NCI-H1436 treated with DMSO at 0.1 percent for 48 hours (cell line): Measurements from ENCODE around the gene MTA3.
"Not testable (repeated sequence)": the region's sequence is repeated elsewhere in the genome, so short reads cannot be mapped to it uniquely, and the experiment has no call there.

ENCODE experiments used
- DNase-seq: peaks from one replicate; lab custom pipeline; 2025; lab: John Stamatoyannopoulos, UW

The MTA3 gene

DNA sequence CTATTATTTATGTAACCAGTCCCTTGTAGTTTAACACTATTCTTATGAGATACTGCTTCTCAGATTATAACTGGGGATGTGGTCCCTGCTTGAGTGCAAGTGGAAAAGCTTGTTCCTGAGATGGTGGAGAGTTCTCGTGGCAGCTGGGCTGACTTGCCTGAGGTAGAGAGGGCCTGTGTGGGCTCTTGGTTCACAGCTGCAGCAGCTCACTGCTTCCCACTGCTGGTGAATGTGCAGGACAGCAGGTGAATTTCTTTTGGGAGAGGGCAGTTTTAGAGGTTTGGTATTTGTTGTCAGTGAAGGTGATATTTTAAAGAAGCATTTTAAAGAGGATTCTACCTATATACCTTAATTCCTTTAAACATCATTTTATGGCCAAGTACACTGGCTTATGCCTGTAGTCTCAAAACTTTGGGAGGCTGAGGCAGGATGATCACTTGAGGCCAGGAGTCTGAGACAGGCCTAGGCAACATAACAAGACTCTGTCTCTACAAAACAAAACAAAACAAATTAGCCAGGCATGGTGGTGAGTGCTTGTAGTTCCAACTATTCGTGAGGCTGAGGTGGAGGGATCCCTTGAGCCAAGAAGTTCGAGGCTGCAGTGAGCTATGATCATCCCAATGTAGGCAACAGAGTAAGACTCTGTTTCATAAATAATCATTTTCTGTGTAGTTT, 94.8 kb downstream of the MTA3 start:
- no peak for DNase-seq

DNA sequence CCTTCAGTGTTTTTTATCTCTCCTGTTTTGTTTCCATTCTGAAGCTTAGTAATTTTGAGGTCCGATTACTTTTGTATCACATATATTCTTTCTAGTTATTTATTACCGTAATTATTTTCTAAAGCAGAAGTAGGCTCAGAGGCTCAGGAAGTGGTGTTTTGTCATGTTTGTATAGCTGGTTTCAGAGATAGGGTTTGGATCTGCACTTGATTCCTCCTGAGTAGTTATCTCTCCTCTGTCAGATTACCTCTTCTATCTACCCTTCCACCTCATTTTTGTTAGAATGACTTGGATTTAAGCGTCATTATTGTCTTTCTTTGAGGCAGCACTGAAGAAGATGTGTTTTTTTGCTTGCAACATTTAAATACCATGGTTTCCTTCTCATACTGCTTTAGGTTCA, 95.4 kb downstream of the MTA3 start:
- no peak for DNase-seq

GRCh38 chr2:42673989-42674579, 105.7 kb downstream of the MTA3 start:
- no peak for DNase-seq

DNA sequence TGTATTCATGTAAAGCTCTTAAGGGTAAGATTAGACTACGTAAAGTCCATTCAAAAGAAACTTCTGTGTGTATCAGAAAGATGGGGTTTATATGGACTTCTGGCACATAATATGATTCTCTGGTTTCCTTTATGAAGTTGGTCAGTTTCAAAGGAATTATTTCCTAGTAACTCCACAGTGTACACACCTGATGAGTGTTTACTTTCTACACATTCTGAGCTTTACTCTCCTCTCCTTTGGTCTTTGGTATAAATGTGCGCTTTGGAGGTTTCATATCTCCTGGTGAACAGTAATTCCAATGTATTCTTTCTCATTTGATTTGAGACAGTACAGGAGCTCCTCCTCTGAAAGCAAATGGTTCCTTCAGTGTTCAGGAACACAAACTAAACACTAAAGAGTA, 107.4 kb downstream of the MTA3 start:
- DNase-seq: no peak

DNA sequence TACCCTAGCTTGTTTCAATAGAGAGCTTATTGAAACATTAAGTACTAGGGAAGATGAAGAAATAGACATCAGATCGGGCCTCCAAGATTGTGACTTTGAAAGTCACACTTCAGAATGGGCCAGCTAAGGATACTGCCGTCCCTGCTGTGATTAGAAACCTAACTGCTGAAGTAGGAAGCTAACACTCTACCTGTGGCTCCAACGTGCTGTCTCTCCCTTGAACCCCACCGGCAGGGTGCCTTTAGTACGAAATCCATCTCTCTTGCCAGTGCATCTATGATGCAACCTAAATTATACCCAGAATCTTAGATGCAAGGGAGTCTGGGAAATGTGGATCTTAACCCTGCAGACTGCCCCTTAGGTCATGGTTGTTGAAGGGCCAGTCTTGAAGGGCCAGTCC, 116.9 kb downstream of the MTA3 start:
- no peak for DNase-seq

DNA sequence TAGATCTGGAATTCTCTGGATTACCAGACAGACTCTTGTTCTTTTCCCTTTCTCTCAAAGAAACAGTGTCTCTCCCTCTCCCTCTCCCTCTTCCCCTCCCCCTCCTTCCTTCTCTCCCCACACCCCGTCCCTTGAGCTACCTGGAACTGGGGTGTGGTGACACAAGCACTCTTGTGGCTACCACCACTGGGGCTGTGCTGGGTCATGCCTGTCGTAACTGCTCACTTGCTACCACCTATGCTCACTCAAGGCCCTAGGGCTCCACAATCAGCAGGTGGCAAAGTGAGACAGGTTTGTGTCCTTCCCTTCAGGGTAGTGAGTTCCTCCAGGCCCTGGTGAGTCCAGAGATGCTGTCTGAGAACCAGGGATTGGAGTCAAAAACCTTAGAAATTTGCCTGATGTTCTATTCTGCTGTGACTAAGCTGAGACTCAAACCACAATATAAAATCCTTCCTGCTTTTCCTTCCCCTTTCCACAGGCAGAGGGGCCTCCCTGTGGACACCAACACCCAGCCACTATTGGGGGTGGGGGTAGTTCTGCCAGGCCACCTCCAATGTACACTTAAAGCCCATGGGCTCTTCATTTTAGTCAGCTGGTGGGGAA, 124.7 kb downstream of the MTA3 start:
- DNase-seq: no peak

- DNase-seq: no peak
Measured at GRCh38 chr2:42693688-42694479, 125.5 kb downstream of the MTA3 start.

GRCh38 chr2:42696987-42697386, 128.6 kb downstream of the MTA3 start:
- no peak for DNase-seq

GRCh38 chr2:42698940-42699339, 130.5 kb downstream of the MTA3 start:
- no peak for DNase-seq

- no peak for DNase-seq
Measured at GRCh38 chr2:42706836-42707235, 138.4 kb downstream of the MTA3 start.

GRCh38 chr2:42708179-42708578, 139.7 kb downstream of the MTA3 start:
- DNase-seq: no peak

DNA sequence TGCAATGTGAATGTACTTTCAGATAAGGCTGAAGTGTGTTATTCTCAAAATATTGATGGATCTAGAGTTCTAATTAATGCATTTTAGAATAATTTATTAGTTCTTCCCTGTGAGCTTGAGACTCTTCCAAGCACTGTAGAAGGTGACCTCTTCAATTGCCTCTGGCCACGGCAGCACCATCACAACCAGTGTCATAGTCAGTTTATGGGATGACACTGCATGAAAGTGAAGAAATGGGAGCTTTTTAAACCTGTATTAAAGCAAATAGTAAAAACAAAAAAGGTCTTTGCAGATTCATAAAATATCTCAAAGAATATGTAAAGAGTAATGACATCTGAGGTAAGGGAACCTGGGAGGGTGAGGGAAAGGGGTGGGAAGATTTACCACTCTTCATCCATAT, 143.5 kb downstream of the MTA3 start:
- DNase-seq: no peak

GRCh38 chr2:42712934-42713333, 144.5 kb downstream of the MTA3 start:
- no peak for DNase-seq

DNA sequence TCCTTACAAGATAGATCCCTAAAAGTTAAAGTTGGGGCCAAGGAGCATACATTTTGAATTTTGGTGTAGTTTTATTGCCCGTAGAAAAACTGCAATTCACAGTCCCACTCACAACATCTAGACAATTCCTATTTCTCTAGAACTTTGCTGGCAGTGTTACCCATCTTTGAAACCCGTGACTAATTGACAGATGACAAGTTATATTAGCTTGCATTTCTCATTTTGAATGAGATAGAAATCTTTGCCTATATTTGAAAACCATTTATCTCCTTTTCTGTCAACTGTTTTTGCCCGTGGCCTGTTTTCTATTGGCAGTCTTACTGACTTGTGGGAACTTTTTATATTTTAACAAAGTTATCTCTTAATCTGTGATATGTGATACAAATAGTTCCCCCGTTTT, 145.5 kb downstream of the MTA3 start:
- DNase-seq: no peak

- DNase-seq: no peak
Measured at GRCh38 chr2:42714686-42715085, 146.3 kb downstream of the MTA3 start.

- no peak for DNase-seq
Measured at GRCh38 chr2:42721898-42722297, 153.5 kb downstream of the MTA3 start.

- no peak for DNase-seq
Measured at GRCh38 chr2:42722320-42723190, 154.1 kb downstream of the MTA3 start.

DNA sequence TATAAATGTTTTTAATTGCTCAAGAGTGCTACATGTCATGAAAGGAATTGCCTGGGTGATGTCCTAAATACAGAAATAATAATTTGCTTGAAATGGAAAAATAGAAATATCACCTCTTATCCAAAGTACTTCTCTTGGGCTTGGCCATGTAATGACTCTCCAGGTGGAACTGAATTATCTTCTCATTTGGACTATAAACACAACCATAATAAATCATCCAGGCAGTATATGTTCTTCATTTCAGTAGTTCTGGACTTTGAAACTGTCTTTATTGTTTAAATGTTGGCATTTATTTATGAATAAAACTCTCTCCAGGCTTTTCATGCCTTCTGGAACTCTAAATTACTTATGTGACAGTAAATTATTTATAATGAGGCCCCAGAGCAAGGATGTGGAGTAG, 155.0 kb downstream of the MTA3 start:
- DNase-seq: no peak

DNA sequence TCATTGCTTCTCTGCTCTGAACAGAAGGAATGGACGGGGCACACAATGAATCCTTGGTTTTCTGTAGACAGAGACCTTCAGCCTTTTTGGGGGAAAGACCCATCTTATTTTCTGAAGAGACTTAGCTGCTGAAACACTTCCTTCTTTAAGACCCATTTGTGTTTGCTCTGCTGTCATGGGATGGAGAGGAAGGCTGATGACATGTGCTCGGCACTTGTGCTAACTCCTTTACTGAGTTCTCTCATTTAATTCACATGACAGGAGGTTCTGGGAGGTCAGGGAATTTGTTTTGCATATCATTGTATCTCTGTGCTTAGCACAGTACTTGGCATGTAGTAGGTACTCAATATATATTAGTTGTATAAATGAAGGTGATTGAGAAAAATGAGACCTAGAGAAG, 156.5 kb downstream of the MTA3 start:
- DNase-seq: no peak

DNA sequence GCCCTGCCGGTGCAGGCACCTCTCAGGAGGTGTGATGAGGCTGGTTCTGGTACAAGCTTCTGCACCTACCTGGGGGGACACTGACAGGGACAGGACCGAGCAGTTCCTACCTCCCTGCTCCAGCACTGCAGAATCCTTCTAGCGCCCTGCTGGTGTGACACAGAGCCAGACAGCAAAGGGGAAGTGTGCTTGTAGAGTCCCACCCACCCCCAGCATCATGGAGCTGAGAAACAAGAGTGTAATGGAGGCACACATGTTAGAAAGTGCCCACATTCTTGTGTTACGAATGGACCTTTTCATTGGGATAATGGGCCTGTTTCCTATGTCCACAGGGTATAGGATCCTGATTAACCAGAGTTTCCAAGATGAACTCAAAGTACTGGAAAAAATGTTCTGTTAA, 157.2 kb downstream of the MTA3 start:
- DNase-seq: no peak

DNA sequence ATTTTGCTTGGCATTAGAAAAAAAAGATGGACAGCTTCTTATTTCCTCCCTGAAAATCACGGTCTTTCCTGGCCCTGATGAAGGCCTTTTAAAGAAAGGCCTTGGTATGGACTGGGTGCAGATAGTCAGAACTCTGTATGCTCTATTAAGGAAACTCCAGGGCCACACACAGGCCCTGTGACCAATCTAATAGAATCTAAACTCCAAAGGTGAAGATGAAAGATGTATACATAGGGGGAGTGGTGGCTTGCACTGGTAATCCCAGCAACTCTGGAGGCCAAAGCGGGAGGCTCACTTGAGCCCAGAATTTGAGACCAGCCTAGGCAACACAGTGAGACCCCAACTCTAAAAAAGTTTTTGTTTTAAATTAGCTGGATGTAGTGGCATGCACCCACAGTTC, 158.2 kb downstream of the MTA3 start:
- DNase-seq: no peak

DNA sequence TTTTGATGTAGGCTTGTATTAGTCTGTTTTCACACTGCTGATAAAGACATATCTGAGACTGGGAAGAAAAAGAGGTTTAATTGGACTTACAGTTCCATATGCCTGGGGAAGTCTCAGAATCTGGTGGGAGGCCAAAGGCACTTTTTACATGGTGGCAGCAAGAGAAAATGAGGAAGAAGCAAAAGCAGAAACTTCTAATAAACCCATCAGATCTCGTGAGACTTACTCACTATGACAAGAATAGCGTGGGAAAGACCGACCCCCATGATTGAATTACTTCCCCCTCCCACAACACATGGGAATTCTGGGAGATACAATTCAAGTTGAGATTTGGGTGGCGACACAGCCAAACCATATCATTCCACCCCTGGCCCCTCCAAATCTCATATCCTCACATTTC, 162.9 kb downstream of the MTA3 start:
- DNase-seq: not testable (repeated sequence)
